ENCODE data around the gene C2CD4A.

- TF ChIP-seq CTCF (IDR thresholded peaks at IDR 0.05) (no peak), EZH2phosphoT487 (IDR thresholded peaks at IDR 0.05) (no peak)
Observed at GRCh38 chr15:62103431-62103830, 36.7 kb downstream of the C2CD4A start.
